SH-SY5Y (cell line): ENCODE results near the gene LRRC32.

Source experiments
- GATA2 ChIP-seq: IDR thresholded peaks from 2 replicates; pipeline ENCODE4 v1.6.1; 2011; ENCODE audit warnings: mild to moderate bottlenecking, low read depth, low read length
- GATA3 ChIP-seq: IDR thresholded peaks from 2 replicates; pipeline ENCODE4 v1.6.1; 2011; ENCODE audit warnings: low read depth, mild to moderate bottlenecking, low read length, moderate library complexity

DNA sequence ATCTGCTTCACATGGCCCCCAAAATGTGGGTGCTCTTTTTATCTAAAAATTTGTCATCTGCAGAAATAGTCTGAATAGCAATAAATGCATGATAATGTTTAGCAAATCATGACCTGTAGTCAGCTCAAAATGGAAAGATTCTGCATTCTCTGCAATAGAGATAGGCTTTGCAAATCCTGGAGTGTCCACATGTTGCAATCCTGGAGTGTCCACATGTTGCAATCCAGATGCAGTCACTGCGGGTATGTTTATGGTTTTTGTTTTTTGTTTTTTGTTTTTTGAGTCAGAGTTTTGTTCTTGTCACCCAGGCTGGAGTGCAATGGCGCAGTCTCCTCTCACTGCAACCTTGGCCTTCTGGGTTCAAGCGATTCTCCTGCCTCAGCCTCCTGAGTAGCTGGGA lies 20.2 kb upstream of the LRRC32 start:
- TF ChIP-seq GATA2, result no peak
- TF ChIP-seq GATA3, result no peak
